Tibial nerve (tissue), 4 donors: ENCODE data around the gene MINDY4. TPM values are rescaled to one million over a fixed set of nuclear protein-coding genes. Genes with fewer than 3 reads are reported as not detected.

Experiments used
- DNase-seq, 2 donors: peaks; one replicate each; pipeline ENCODE4 v3.0.0-alpha.2; 2019; ENCODE audit warnings: low spot score in 2 of 2
- H3K27ac ChIP-seq, 4 donors: fragments of 200-600 bp; sonication (generic) in 3 of 4; one replicate each; pipeline ENCODE4 v1.5.1; 2017 to 2019; ENCODE audit warnings: mild to moderate bottlenecking in 1 of 4
- H3K27me3 ChIP-seq, 2 donors: fragments of 200-600 bp; sonication (generic) in 1 of 2; one replicate each; pipeline versions ENCODE4 v1.5.1 to v1.6.0; 2017 to 2019
- H3K36me3 ChIP-seq, 3 donors: fragments of 200-600 bp; sonication (generic); one replicate each; pipeline ENCODE4 v1.5.1; 2018 to 2019
- H3K4me1 ChIP-seq, 4 donors: fragments of 200-600 bp; sonication (generic) in 3 of 4; one replicate each; pipeline ENCODE4 v1.5.1; 2017 to 2019
- H3K4me3 ChIP-seq, 4 donors: fragments of 200-600 bp; sonication (generic) in 3 of 4; one replicate each; pipeline ENCODE4 v1.5.1; 2017 to 2019; ENCODE audit warnings: mild to moderate bottlenecking in 1 of 4, moderate library complexity in 1 of 4
- H3K9me3 ChIP-seq, 4 donors: fragments of 200-600 bp; sonication (generic) in 3 of 4; one replicate each; pipeline ENCODE4 v1.5.1; 2017 to 2019
- EP300 ChIP-seq, 2 donors: sonication (generic); formaldehyde crosslinking; IDR thresholded peaks; one replicate each; pipeline ENCODE4 v1.6.1; 2017; ENCODE audit warnings: antibody characterized with exemption in 2 of 2, mild to moderate bottlenecking in 1 of 2
- POLR2A ChIP-seq, 2 donors: fragments of 450-650 bp; IDR thresholded peaks; one replicate each; pipeline ENCODE4 v1.6.1; 2017; ENCODE audit warnings: antibody characterized with exemption in 2 of 2, mild to moderate bottlenecking in 2 of 2, moderate library complexity in 2 of 2
- WGBS, 2 donors: methylation state at CpG; one replicate each; pipeline ENCODE4 v1.1.5; 2018; 5-methylcytosine and 5-hydroxymethylcytosine counted together
- total RNA-seq, 4 donors: library from RNA; depleted of rRNA; stranded (reverse); fragments of >200 nt; gene quantifications; one replicate each; pipeline ENCODE4 v1.1.0, GENCODE V29; 2016
- TF ChIP-seq, protein P1 (sequence below), 5 experiments: fragments of 200-600 bp in 3 of 5; fragments of 450-650 bp in 2 of 5; sonication (generic) in 3 of 5; IDR thresholded peaks; one replicate each; pipeline ENCODE4 v1.5.1; 2016 to 2019; ENCODE audit warnings: antibody characterized with exemption in 5 of 5, mild to moderate bottlenecking in 3 of 5, moderate library complexity in 2 of 5

MINDY4 gene
- total RNA-seq, 4 donors from 2014 or later, result 17.1 to 21.6 (median 19.9) TPM

DNA sequence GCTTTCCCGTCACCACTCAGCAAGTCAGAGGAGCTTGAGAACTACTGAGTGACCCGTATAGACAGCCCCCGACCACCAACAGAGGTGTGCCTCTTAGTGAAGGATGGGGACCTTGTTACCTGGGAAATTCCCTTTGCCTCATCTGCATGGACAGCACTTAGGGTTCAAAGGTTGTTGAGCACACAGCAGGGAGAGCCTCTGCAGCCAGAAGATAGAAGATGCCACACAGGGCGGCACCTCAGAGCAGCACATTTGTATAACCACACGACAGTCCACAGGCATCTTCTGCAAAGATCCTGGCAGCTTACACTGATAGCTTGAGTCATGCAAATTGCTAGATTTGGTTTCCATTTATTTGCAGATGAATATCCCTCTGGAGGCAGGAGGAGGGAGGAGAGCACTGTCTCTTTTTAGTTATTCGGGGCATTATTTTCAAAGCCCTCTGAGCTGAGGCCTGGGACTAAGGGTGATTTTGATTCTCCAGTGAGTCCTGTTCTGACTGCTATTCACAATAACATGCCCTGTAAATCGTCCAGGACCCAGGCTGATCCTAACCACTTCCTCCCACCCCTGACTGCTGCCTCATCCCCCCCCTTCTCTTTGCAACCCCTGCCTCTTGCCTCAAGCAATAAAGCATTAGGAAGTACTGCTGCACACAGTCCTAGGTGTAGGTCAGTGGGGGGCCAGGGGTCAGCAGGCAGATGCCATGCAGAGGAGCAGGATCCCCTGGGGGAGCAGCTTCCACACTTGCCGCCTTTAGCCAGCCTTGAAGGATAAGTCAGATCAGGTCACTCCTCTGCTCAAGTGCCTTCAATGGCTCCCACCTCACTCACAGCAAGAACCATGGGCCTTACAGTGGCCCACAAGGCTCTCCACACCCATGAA lies 43.9 kb upstream of the MINDY4 start:
- 46 to 53% methylated on average over 8 of the region's 8 CpGs for WGBS, 2 donors
- DNase-seq, result no peak
- H3K4me1 ChIP-seq, result no peaks in the 10 kb centered on the region

DNA sequence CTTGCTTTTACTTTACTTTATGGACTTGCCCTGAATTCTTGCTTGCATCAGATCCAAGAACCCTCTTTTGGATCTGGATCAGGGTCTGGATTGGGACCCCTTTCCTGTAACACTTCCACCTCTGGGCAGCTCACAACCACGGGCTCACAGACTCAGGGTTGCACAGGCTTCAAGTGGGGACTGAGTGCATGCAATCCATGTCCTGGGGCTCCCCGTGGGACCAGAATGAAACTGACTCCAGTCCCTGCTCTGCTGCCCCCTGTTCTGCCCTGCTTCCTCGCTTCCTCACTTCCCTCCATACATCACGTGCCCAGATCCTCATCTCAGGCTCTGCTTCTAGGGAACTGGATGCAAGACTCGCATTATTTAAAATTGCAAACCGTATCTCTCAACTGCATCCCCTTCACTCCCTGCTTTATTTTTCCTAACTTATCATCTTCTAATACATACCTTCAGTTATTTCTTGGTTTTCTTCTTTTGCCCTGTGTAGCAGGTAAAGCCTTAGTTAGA lies 42.6 kb upstream of the MINDY4 start:
- Histone ChIP-seq H3K9me3 (no peaks in the 10 kb centered on the region), H3K27ac (no peak overlapping the region), H3K4me1 (no peaks in the 10 kb centered on the region), H3K4me3 (no peak overlapping the region), H3K36me3 (no peaks in the 10 kb centered on the region), H3K27me3 (no peaks in the 10 kb centered on the region)
- 56 to 63% methylated on average over 6 of the region's 6 CpGs for WGBS, 2 donors
- no peak for TF ChIP-seq EP300 (IDR thresholded peaks at IDR 0.05)
- TF ChIP-seq, protein P1, sequence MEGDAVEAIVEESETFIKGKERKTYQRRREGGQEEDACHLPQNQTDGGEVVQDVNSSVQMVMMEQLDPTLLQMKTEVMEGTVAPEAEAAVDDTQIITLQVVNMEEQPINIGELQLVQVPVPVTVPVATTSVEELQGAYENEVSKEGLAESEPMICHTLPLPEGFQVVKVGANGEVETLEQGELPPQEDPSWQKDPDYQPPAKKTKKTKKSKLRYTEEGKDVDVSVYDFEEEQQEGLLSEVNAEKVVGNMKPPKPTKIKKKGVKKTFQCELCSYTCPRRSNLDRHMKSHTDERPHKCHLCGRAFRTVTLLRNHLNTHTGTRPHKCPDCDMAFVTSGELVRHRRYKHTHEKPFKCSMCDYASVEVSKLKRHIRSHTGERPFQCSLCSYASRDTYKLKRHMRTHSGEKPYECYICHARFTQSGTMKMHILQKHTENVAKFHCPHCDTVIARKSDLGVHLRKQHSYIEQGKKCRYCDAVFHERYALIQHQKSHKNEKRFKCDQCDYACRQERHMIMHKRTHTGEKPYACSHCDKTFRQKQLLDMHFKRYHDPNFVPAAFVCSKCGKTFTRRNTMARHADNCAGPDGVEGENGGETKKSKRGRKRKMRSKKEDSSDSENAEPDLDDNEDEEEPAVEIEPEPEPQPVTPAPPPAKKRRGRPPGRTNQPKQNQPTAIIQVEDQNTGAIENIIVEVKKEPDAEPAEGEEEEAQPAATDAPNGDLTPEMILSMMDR (IDR thresholded peaks at IDR 0.05), result no peak
- no peak for TF ChIP-seq POLR2A (IDR thresholded peaks at IDR 0.05)
- DNase-seq, result no peak

More for the DNA sequence above, 43.9 kb upstream of the MINDY4 start:
- H3K4me3 ChIP-seq, result no peak overlapping the region
- H3K27me3 ChIP-seq, result no peaks in the 10 kb centered on the region
- no peaks in the 10 kb centered on the region for H3K36me3 ChIP-seq
- H3K9me3 ChIP-seq, result no peaks in the 10 kb centered on the region
- no peak overlapping the region for H3K27ac ChIP-seq
- TF ChIP-seq POLR2A (IDR thresholded peaks at IDR 0.05) (no peak), EP300 (IDR thresholded peaks at IDR 0.05) (no peak)
- TF ChIP-seq, protein P1 (IDR thresholded peaks at IDR 0.05), result no peak

DNA sequence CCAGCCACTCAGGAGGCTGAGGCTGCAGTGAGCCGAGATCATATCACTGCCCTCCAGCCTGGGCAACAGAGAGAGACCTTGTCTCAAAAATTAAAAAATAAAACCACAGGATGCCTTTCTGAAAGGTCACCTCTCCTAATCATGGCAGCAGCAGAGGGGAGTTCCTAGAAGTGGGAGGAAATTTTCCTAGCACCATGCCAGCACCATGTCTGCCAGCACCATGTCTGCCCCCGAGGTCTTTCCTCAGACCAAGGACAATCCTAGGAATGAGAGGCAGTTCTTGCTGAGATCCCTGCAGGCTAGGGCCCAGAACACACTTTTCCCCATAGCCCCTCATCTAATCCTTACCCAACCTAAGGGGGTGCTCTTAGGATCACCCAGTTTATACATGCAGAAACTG lies 41.6 kb upstream of the MINDY4 start:
- Histone ChIP-seq H3K4me1 (no peaks in the 10 kb centered on the region), H3K9me3 (no peaks in the 10 kb centered on the region), H3K27ac (no peak overlapping the region), H3K36me3 (no peaks in the 10 kb centered on the region), H3K27me3 (no peaks in the 10 kb centered on the region), H3K4me3 (no peak overlapping the region)
- WGBS, 2 donors, result 64 to 65% methylated on average over 2 of the region's 2 CpGs
- TF ChIP-seq EP300 (IDR thresholded peaks at IDR 0.05), result no peak
- TF ChIP-seq, protein P1 (IDR thresholded peaks at IDR 0.05), result no peak
- no peak for TF ChIP-seq POLR2A (IDR thresholded peaks at IDR 0.05)
- DNase-seq, result no peak

DNA sequence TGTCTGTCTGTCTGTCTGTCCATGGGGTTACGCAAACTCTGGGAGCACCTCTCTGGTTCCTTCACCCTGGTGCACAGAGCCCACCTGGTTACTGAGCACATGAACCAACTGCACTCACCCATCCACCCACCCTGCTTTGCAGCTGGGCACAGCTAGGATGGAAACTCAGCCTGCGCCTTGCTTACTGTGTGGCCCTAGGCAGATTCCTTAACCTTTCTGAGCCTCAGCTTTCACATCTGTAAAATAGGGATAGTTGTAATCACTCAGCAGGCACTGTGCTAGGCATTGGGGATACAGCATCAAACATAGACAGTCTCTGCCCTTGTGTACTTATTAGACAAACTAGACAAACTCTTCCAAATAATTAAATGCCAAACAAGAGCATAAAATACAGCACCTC lies 41.1 kb upstream of the MINDY4 start:
- no peak overlapping the region for H3K4me3 ChIP-seq
- WGBS, 2 donors, result 88 to 100% methylated on average over 2 of the region's 2 CpGs
- no peaks in the 10 kb centered on the region for H3K27me3 ChIP-seq
- H3K27ac ChIP-seq, result no peak overlapping the region
- H3K9me3 ChIP-seq, result no peaks in the 10 kb centered on the region
- TF ChIP-seq, protein P1 (IDR thresholded peaks at IDR 0.05), result no peak
- TF ChIP-seq POLR2A (IDR thresholded peaks at IDR 0.05) (no peak), EP300 (IDR thresholded peaks at IDR 0.05) (no peak)
- no peak for DNase-seq
- H3K36me3 ChIP-seq, result no peaks in the 10 kb centered on the region
- no peaks in the 10 kb centered on the region for H3K4me1 ChIP-seq

DNA sequence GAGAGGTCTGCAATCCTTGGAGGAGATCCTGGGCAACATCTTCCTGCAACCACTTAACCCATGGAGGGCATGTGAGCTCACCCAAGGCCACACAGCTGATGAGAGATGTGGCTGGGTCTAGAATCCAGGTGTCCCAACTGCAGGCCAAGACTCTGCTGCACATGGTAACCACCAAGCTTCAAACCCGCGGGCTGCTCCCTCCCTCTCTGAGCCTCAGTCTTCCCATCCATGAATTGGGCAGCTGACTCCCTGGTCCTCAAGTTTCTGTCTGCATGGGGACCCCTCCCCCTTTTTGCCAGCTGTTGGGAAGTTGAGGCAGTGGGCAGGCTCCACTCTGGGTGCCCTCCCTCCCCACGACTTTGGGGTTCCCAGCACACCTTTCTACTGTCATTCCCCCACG lies 40.2 kb upstream of the MINDY4 start:
- DNase-seq, result no peak
- no peak for TF ChIP-seq EP300 (IDR thresholded peaks at IDR 0.05)
- TF ChIP-seq, protein P1 (IDR thresholded peaks at IDR 0.05), result no peak
- no peak for TF ChIP-seq POLR2A (IDR thresholded peaks at IDR 0.05)
- 78 to 83% methylated on average over 4 of the region's 4 CpGs for whole genome bisulfite sequencing, 2 donors

More for the DNA sequence above, 40.2 kb upstream of the MINDY4 start:
- peaks cover 0 to 3% (median 0%) of the 10 kb centered on the region in 4 donors for H3K9me3 ChIP-seq
- no peak overlapping the region for H3K27ac ChIP-seq
- H3K36me3 ChIP-seq, result no peaks in the 10 kb centered on the region
- no peak overlapping the region for H3K4me3 ChIP-seq
- H3K4me1 ChIP-seq, result no peaks in the 10 kb centered on the region
- no peaks in the 10 kb centered on the region for H3K27me3 ChIP-seq
